HepG2 (cell line): Measurements from ENCODE around the gene KRTAP12-3. TPM values are rescaled to one million over a fixed set of nuclear protein-coding genes. Genes with fewer than 3 reads are reported as not detected.

Experiments
- WIZ ChIP-seq: sonication (generic); formaldehyde crosslinking; IDR thresholded peaks from 2 replicates; pipeline ENCODE4 v1.5.1; 2020; ENCODE audit warnings: mild to moderate bottlenecking, missing genetic modification reagents
- polyA plus RNA-seq, 8 experiments: library from polyadenylated mRNA; depleted of rRNA in 3 of 8; stranded (reverse) in 7 of 8; unstranded in 1 of 8; fragments of >200 nt; fragmentation: Illumina TruSeq in 4 of 8; extraction: Trizol in 4 of 8; gene quantifications; 2 replicates each; pipeline versions ENCODE4 v1.2.1 to v1.2.3, GENCODE V29; 2011 to 2016; ENCODE audit warnings: low read depth in 4 of 8, missing spikeins in 1 of 8, mixed read lengths in 1 of 8; ENCODE audit not compliant: insufficient read depth in 1 of 8
- total RNA-seq, 5 experiments: library from RNA; depleted of rRNA; stranded (reverse); fragments of >200 nt; fragmentation: Illumina TruSeq; extraction: Trizol; gene quantifications; 2 replicates each; pipeline ENCODE4 v1.2.3, GENCODE V29; 2016; ENCODE audit warnings: low read depth in 1 of 5
- TF ChIP-seq, protein P1 (sequence below): sonication (generic); formaldehyde crosslinking; IDR thresholded peaks from one replicate; pipeline ENCODE4 v1.5.1; 2020; ENCODE audit warnings: mild to moderate bottlenecking, missing genetic modification reagents; ENCODE audit errors: not compliant biosample characterization
- TF ChIP-seq, protein P2 (sequence below): sonication (generic); formaldehyde crosslinking; IDR thresholded peaks from 2 replicates; pipeline ENCODE4 v1.5.0; 2020; ENCODE audit warnings: missing genetic modification reagents

Gene KRTAP12-3
- total and polyA plus RNA-seq, 2 of the 13 experiments (the other 11 are each of a cell fraction or from before 2014, with no cell fraction given), result not detected

GRCh38 chr21:44700101-44701022, 42.6 kb downstream of the KRTAP12-3 start (continued):
- TF ChIP-seq, protein P1, sequence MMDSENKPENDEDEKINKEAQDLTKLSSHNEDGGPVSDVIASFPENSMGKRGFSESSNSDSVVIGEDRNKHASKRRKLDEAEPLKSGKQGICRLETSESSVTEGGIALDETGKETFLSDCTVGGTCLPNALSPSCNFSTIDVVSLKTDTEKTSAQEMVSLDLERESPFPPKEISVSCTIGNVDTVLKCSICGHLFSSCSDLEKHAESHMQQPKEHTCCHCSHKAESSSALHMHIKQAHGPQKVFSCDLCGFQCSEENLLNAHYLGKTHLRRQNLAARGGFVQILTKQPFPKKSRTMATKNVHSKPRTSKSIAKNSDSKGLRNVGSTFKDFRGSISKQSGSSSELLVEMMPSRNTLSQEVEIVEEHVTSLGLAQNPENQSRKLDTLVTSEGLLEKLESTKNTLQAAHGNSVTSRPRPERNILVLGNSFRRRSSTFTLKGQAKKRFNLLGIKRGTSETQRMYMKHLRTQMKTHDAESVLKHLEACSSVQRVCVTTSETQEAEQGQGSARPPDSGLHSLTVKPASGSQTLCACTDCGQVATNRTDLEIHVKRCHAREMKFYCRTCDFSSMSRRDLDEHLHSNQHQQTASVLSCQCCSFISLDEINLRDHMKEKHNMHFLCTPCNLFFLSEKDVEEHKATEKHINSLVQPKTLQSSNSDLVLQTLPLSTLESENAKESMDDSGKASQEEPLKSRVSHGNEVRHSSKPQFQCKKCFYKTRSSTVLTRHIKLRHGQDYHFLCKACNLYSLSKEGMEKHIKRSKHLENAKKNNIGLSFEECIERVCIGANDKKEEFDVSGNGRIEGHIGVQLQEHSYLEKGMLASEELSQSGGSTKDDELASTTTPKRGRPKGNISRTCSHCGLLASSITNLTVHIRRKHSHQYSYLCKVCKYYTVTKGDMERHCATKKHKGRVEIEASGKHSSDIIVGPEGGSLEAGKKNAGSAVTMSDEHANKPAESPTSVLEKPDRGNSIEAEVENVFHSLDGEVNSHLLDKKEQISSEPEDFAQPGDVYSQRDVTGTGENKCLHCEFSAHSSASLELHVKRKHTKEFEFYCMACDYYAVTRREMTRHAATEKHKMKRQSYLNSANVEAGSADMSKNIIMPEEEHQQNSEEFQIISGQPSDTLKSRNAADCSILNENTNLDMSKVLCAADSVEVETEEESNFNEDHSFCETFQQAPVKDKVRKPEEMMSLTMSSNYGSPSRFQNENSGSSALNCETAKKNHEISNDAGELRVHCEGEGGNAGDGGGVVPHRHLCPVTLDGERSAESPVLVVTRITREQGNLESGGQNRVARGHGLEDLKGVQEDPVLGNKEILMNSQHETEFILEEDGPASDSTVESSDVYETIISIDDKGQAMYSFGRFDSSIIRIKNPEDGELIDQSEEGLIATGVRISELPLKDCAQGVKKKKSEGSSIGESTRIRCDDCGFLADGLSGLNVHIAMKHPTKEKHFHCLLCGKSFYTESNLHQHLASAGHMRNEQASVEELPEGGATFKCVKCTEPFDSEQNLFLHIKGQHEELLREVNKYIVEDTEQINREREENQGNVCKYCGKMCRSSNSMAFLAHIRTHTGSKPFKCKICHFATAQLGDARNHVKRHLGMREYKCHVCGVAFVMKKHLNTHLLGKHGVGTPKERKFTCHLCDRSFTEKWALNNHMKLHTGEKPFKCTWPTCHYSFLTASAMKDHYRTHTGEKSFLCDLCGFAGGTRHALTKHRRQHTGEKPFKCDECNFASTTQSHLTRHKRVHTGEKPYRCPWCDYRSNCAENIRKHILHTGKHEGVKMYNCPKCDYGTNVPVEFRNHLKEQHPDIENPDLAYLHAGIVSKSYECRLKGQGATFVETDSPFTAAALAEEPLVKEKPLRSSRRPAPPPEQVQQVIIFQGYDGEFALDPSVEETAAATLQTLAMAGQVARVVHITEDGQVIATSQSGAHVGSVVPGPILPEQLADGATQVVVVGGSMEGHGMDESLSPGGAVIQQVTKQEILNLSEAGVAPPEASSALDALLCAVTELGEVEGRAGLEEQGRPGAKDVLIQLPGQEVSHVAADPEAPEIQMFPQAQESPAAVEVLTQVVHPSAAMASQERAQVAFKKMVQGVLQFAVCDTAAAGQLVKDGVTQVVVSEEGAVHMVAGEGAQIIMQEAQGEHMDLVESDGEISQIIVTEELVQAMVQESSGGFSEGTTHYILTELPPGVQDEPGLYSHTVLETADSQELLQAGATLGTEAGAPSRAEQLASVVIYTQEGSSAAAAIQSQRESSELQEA (CRISPR knock-in tag), result no peak
- TF ChIP-seq, protein P2, sequence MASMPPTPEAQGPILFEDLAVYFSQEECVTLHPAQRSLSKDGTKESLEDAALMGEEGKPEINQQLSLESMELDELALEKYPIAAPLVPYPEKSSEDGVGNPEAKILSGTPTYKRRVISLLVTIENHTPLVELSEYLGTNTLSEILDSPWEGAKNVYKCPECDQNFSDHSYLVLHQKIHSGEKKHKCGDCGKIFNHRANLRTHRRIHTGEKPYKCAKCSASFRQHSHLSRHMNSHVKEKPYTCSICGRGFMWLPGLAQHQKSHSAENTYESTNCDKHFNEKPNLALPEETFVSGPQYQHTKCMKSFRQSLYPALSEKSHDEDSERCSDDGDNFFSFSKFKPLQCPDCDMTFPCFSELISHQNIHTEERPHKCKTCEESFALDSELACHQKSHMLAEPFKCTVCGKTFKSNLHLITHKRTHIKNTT (CRISPR knock-in tag), result no peak
- TF ChIP-seq WIZ (CRISPR knock-in tag), result no peak
